Stimulated activated CD8-positive, alpha-beta memory T cell treated with anti-CD3 and anti-CD28 coated beads, Interleukin-15, amount 100 ng/mL, for 48 hours (primary cell): ENCODE results near the gene ATG12.
A peak's percentile ranks its signal among the peaks of the same experiment; 100 is the strongest.
"Not testable (repeated sequence)": the region's sequence is repeated elsewhere in the genome, so short reads cannot be mapped to it uniquely, and the experiment has no call there.

Experiments
- DNase-seq, 2 donors: peaks; one replicate each; pipeline ENCODE4 v3.0.0-alpha.2; 2020; ENCODE audit warnings: low read depth in 2 of 2

The ATG12 gene

DNA sequence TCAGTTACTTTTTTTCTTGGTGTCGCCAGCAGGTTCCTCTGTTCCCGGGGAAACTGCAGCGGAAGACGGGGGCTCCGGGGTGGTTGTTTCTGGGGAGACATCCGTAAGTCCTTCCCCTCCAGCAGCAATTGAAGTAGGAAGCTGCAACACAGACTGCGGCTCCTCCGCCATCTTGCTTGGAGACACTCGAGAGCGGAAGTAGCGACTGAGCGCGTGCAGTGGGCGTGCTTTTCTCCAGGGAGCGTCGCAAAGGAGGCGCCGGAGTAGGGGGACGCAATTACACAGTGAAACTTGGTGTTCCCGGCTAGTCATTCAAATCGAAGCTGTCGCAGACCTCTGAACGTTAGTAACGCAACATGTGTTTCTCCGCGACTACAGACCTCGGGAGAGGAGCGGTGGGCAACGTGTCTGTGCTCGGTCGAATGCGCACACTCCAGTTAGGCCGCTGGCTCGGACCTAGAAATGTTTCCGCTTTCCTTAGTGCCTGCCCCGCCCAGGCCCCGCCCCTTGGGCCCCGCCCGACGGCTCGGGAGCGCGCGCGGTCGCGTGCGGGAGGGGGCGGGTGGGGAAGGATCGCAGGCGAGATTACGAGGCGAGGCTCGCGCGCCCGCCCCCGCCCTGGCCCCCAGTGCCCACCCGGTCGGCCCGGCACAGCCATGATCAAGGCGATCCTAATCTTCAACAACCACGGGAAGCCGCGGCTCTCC, at the start of gene ATG12, which contains the start of gene AP3S1:
Gene ATG12 (minus strand): TSS at position 184 of the 707 bp plus-strand sequence. CDS start 13 bp downstream, at position 171.
Gene AP3S1 (plus strand): TSS at position 554 of the 707 bp plus-strand sequence. CDS start 103 bp downstream, at position 657.
- peak; percentile 81 to 84 for DNase-seq

DNA sequence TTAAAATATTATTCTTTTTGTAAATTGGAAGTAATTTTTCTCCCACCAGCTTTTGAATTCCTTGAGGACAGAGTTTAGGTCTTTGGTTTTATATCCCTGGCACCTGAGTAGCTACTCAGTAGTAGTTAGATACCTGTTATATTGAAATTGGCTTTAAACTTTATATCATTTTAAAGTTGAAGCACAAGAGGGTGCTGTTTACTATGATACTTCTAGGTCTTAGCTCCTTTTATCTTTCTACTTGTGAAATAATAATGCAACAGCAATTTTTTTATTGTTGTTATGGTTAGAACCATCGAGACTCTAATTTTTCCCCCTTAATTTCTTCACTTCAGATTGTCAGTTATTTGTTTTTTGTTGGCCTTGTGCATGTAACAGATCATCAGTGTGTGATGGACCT, 46.7 kb upstream of the ATG12 start:
- no peak for DNase-seq

DNA sequence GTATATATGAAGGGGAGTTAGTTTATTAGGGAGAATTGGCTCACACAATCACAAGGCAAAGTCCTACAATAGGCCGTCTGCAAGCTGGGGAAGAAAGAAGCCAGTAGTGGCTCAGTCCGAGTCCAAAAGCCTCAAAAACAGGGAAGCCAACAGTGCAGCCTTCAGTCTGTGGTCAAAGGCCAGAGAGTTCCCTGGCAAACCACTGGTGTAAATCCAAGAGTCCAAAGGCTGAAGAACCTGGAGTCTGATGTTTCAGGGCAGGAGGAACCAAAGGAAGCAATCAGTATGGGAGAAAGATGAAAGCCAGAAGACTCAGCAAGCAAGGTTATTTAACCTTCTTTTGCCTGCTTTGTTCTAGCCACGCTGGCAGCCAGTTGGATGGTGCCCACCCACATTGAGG, 43.8 kb upstream of the ATG12 start:
- DNase-seq = not testable (repeated sequence)

DNA sequence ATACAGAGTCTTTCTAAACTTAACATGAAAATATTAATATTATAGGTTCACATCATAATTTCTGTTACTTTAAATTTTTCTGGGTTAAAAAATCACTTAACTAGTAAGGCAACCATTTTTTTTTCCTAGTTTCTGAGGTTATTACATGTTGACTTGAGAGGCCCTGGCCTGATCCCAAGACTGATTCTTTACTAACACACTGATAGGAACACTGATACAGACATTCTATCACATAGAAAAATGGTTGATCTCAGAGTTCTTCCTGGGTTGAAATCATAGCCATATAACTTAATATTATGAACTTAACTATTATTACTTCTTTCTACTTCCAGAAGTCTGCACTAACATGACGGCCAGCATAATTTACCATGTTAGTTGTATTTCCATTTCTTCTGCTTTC, 43.3 kb upstream of the ATG12 start:
- DNase-seq = no peak

DNA sequence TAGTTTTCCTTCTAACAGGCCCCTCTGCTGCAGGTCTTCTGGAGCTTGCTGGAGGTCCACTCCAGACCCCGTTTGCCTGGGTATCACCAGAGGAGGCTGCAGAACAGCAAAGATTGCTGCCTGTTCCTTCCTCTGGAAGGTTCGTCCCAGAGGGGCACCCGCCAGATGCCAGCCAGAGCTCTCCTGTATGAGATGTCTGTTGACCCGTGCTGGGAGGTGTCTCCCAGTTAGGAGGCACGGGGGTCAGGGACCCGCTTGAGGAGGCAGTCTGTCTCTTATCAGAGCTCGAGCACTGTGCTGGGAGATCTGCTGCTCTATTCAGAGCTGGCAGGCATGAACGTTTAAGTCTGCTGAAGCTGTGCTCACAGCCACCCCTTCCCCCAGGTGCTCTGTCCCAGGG, 41.1 kb upstream of the ATG12 start:
- not testable (repeated sequence) for DNase-seq

DNA sequence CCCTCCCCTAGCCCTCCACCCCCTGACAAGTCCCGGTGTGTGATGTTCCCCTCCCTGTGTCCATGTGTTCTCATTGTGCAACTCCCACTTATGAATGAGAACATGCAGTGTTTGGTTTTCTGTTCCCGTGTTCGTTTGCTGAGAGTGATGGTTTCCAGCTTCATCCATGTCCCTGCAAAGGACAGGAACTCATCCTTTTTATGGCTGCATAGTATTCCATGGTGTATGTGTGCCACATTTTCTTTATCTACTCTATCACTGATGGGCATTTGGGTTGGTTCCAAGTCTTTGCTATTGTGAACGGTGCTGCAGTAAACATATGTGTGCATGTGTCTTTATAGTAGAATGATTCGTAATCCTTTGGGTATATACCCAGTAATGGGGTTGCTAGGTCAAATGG, 36.0 kb upstream of the ATG12 start:
- DNase-seq = not testable (repeated sequence)

DNA sequence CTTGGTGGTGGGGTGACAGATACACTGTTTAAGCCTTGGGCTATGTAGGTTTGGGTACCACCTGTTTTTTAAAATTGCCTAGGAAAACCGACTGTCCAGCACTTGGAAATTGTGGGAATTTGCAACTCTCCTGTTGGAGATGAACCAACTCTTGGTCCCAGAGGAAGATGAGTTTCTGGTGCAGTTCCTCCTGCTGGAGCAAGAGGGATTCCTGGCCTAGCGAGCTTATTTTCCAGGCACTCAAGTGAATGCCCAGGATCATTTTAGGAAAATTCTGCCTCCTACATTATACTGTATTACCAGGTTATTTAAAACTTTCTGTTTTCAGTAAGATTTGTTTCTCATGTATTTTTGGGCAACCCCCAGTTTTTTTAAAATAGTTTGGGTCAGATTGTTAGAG, 34.1 kb upstream of the ATG12 start:
- no peak for DNase-seq

DNA sequence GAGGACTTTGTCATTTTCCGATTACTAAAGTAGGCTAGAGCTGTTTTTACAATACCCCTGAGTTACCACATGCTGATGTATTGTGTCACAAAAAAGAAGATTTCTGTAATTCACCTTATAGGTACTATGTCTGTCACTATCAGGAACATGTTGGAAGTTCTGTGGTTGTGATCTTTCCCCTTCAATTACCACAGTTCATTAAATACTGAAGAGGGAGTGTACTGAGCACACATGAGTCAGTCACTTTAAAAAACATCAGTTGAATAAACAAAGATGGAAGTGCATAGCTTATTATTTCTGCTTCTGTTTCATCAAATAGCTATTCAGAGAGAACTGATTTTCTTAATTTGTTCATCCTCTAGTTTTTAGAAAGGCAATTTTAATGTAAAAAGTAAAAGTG, 32.0 kb upstream of the ATG12 start:
- DNase-seq = no peak

DNA sequence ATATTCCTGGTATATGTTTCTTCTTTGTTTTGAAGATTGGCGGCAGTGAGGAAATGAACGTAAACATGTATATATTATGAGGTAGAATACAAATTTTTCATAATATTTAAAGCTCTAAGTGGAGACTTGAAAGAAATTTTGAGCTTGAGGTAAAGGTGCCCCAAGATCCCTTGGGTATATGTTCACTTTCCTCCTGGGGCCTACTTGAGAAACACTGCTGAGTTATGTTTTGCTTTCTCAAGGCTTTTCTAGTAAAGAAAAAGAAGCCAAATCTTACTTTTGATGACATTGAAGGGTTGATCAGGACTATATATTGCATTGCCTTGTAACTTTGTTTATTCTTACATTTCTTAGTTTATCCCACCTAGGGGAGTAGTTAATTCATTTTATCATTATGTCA, 31.1 kb upstream of the ATG12 start:
- DNase-seq = no peak

DNA sequence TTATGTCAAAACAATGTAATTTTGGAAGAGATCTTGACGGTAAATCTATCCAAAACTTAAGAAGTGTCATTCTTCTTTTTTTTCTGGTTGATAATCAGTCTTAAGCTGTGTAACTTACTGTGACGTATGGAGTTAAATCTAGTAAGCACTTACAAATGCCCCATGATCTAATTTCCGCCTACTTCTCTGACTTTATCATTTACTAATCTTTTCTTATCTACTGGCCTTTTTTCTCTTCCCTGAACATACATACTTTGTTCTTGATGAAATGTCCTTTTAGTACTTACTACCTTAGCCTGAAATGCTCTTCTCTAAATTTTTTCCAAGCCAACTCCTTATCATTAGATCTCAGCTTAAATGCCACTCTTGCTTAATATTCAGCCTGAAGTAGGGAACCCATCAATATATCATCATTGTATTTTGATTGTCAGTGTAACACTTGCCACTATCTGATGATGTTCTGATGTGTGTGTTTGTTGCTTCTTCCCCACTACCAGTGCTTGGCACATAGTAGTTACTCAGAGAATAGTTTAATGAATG, 28.0 kb upstream of the ATG12 start:
- DNase-seq = no peak

DNA sequence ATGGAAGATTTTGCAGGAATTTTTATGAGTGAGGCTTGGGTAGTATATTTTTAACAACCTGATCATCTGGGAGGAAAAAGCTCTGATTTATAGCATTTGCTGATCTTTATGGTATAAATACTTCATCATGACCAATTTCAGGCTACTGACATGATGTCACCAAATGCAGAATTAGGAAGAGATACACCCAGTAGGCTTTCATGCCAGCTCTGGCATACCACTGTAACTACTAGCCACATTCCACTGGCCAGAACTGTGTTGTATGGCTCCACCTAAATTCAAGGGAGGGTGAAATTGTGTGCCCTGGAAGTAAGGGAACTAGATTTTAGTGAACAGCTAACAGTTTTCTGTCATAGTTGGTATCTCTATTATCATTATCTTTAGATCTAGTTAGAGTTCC, 18.0 kb upstream of the ATG12 start:
- DNase-seq = no peak

DNA sequence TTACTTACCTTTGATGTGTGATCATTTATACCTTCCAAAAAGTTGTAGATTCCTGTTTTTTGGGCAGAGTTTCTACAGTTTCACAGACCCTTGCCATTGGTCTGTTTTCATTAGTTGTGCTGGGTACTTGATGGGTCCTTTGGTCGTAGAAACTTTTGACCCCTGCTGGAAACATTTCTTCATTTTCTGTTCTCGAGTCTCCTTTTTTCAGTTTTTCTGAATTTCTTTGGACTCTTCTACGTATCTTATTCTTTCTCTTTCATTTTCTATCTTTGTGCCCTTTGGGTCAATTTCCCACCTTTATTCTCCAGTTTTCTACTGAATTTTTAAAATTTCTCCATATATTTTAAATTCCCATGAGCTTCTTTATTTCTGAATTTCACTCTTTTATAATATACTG, 17.0 kb upstream of the ATG12 start:
- DNase-seq = no peak

DNA sequence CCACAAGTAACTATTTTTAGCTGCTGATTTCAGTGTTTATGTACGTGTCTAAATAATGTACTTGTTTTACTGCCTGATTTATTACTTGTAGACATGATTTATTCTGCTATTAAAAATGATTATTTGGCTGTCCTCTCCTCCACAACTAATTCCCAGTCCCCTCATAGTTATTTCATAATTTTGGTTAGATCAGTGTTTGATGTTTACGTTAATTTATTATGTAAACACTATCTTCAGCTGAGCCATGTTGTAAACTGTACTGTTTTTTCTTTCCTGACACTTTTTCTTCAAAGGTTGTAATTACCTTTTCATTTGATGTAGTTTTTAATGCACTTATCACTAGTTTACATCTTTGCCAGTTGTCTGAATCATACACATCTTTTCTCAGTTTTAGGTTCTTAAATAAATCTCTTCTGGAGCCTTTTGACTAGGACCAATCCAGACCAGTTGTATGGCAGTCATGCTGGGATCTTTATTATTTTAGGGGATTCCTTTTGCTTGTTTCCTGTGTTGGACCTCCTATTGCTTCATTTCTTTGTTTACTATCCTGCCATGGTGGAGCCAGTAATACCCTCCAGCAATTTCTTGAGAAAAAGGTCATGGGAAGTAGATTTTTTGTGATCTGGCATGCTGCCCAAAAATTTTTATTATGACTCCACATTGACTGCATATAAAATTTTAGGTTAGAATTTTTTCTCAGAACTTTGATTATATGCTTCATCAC, 16.4 kb upstream of the ATG12 start:
- DNase-seq = no peak

DNA sequence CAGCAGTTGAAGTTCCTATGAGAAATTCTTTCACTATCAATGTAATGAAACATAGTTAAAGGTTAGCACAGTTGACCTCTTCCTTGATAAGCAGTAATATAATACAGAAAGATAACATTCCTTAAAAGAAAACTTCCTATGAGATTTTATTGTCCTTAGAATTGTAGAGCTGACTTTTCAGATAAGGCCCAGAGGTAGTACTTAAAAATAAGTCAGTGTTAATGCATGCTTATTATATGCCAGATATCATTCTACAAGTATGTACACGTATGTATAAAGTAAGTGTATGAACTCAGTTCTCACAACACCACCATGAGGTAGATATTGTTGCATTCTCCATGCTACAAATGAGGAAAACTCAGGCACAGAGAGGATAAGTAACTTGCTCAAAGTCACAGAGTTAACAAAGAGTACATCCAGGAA, 15.7 kb upstream of the ATG12 start:
- no peak for DNase-seq

DNA sequence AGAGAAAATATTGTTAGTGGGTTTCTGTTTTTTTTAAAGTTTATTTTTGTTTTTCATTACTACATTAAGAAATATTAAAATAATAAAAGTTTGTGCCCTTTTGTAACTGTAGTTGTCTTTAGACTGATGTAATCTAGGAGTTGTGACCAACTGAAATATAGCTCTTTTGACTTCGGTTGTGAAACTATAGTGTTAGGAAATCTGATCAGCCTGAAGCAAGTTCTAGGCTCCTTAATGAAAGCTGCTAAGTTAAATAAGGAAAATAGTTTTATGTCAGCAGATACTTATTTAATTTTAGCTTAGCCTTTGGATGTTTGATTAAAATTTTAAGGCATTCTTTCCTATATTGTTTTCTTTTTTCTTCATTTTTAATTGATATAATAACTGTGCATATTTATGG, 14.6 kb upstream of the ATG12 start:
- DNase-seq = no peak

DNA sequence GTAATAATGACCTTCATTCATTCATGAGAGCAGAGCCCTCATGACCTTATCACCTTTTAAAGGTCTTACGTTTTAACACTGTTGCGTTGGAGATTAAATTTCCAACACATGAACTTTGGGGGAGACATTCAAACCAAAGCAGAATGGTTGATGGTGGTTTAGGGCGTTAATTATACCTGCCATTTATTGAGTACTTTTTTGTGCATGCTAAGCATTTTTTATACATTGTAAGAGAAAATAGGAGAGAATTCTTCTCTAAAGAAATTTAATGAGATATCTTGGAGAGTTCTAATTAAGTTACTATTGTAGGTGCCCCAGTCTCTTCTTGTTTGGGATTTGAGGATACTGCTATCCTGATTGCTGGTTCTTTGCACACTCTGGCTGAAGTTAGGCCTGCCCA, 12.8 kb upstream of the ATG12 start:
- DNase-seq = no peak

DNA sequence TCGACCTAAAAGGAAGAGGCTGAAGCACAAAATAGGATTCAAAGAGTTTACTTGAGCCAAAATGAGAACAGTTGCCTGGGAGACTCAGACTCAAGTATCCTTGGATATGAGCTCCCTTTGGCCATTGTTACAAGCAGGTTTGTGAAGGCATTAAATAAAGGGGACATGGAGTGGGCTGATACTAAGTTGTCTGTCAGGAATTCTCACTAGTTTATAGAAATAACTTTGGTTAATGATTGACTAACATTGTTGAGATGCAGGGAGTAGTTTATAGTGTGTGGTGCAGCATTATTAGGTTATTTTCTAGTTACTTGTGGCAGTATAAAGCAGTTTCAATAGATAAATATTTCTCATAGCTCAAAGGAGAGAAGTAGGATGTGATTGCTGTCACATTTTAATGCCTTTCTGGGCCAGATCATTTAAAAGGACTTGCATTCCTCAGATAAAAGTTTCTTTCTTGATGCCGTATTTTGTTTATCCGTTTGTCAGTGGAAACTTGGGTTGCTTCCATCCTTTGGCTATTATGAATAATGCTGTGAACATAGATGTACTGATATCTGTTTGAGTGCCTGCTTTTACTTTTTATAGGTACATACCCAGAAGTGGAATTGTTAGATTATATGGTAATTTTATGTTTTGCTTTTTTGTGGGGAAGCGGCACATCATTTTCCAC, 9.5 kb upstream of the ATG12 start:
- DNase-seq = no peak

DNA sequence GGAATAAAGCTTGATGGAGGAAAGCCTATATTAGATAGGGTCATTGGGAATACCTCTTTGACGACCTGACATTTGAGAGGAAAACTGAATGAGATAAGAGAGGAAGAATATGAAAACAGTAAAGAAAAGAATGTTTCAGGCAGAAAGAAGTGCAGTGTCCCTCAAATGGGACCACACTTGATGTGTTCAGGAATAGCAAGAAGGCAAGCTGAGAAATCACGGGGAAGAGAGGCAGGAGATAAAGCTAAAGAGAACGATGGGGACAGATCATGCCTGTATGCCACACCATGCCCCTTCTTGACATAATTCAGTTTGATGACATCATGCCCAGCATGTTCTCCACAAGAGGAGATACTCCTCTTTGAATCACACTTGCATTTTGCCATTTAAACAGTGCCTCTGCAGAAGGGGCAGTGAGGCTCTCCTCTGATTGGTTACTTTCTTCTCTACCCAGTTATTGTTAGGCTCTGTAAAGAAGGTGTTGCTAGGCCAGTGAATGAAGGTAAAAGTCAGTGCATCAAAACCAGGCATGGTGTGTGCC, 8.0 kb upstream of the ATG12 start:
- DNase-seq = no peak

DNA sequence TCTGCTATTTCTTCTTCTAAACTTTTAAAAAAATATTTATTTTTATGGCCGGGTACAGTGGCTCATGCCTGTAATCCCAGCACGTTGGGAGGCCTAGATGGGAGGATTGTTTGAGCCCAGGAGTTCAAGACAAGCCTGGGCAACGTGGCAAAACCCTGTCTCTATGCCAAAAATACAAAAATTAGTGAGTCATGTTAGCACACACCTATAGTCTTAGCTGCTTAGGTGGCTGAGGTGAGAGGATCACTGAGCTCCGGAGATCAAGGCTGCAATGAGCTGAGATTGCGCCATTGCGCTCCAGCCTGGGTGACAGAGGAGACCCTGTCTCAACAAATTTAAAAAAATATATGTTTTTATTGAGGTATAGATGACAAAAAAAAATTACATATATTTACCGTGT, 5.9 kb upstream of the ATG12 start:
- DNase-seq = no peak

DNA sequence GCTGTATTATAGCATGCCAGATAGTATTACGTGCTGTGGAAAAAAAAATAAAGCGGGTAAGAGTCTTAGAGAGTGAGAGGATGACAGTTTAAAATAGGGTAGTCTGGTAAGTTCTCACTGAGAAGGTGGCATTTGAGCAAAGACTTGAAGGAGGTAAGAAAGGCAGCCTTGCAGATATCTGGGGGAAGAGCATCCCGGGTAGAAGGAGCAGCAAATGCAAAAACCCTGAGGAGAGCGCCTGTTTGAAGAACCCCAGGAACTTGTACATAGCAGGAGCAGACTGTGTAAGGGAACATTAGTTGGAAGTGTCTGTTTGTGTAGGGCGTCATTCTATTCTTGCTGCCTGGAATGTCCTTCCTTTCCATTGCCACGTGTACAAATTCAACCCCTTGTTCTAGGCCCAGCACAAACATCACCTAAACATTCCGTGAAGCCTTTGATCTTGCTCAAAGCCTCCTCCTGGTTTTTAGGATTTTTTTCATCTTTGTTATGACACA, 3.0 kb upstream of the ATG12 start:
- no peak for DNase-seq

DNA sequence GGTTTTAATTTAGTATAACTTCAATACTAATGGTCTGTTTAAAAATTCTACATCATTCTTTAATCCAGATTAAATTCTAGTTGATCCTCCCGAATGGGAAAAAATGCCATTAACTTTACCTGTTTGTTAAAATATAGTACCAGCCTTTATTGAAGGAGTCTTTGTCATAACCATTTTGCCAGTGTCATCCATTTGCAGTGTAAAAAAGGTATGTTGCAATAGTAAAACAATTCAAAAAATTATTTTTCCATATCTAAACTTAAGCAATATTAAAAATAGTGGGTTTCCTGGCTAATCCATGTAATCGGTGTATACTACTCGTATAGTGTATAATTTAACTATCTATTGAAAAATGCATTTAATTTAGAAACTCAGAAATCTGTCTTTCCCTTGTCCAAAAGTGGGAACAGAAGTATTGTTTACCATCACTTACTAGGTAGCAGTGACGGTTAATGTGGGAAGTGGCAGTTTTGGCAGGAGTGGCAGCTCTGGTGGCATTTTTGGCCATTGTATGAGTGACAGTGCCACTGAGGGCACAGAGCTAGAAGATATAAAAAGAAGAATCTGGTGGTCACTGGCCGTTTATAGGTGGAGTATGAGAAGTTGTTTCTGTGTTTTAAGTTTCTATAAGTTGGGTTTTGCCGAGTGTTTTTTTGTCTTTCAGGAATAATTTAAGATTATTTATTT, 2.2 kb upstream of the ATG12 start:
- no peak for DNase-seq
